A673 (cell line): ENCODE data around the gene PKD2. TPM values are rescaled to one million over a fixed set of nuclear protein-coding genes. Genes with fewer than 3 reads are reported as not detected.

Source experiments
- BruUV-seq: library from RNA; stranded (reverse); fragments of 400-500 nt; replicated peaks from 2 replicates; lab custom pipeline; 2021; lab: Mats Ljungman, UMichigan
- CTCF ChIA-PET: fragments of 300-600 bp; sonication (Branson Sonifier 250); formaldehyde crosslinking; loops from one replicate; lab custom pipeline; 2022; ENCODE audit warnings: antibody characterized with exemption; lab: Charles Lee
- POLR2A ChIA-PET: fragments of 300-600 bp; sonication (Branson Sonifier 250); formaldehyde crosslinking; loops from one replicate; lab custom pipeline; 2022; ENCODE audit warnings: antibody characterized with exemption; ENCODE audit not compliant: low non-redundant PET; lab: Charles Lee
- DNase-seq: peaks from one replicate; pipeline ENCODE4 v3.0.0-alpha.2; 2015; ENCODE audit warnings: low spot score
- H3K27ac ChIP-seq: fragments of 200-600 bp; sonication (generic); 2 replicates; pipeline ENCODE4 v1.5.1; 2016; ENCODE audit warnings: mixed run types, low read depth, mild to moderate bottlenecking, mixed read lengths, antibody characterized with exemption, low read length; ENCODE audit not compliant: poor library complexity, severe bottlenecking
- H3K27me3 ChIP-seq: fragments of 200-600 bp; sonication (generic); replicated peaks from 2 replicates; pipeline ENCODE4 v1.6.1; 2017; ENCODE audit warnings: mixed run types, low read depth, mild to moderate bottlenecking, mixed read lengths, antibody characterized with exemption, low read length; ENCODE audit not compliant: insufficient read depth, poor library complexity
- H3K36me3 ChIP-seq: fragments of 200-600 bp; sonication (generic); 2 replicates; pipeline ENCODE4 v1.6.1; 2016; ENCODE audit warnings: mixed run types, mild to moderate bottlenecking, mixed read lengths, antibody characterized with exemption, low read length; ENCODE audit not compliant: insufficient read depth, poor library complexity, severe bottlenecking
- H3K4me1 ChIP-seq: fragments of 200-600 bp; sonication (generic); 2 replicates; pipeline ENCODE4 v1.6.1; 2017; ENCODE audit warnings: mixed run types, mild to moderate bottlenecking, mixed read lengths, antibody characterized with exemption, low read length; ENCODE audit not compliant: insufficient read depth, poor library complexity, severe bottlenecking
- H3K4me3 ChIP-seq: fragments of 200-600 bp; sonication (generic); 2 replicates; pipeline ENCODE4 v1.5.1; 2016; ENCODE audit warnings: low read depth, mixed run types, mild to moderate bottlenecking, mixed read lengths, low read length; ENCODE audit not compliant: poor library complexity, severe bottlenecking
- H3K9me3 ChIP-seq: fragments of 200-600 bp; sonication (generic); 2 replicates; pipeline ENCODE4 v1.6.1; 2016; ENCODE audit warnings: mixed run types, low read depth, mild to moderate bottlenecking, mixed read lengths, antibody characterized with exemption, low read length; ENCODE audit not compliant: poor library complexity, severe bottlenecking
- EZH2 ChIP-seq: fragments of 200-600 bp; sonication (generic); IDR thresholded peaks from 2 replicates; pipeline ENCODE4 v1.6.1; 2017; ENCODE audit warnings: borderline replicate concordance, low read depth, mild to moderate bottlenecking, mixed read lengths, antibody characterized with exemption, low read length; ENCODE audit not compliant: poor library complexity, severe bottlenecking
- intact Hi-C: fragments of 100-400 bp; cut with micrococcal nuclease; formaldehyde crosslinking; loops from one replicate; pipeline ENCODE4 v1.10.0; 2022; ENCODE audit not compliant: unreplicated experiment
- total RNA-seq: library from RNA; stranded (reverse); gene quantifications from 2 replicates; pipeline ENCODE4 v1.2.3, GENCODE V29; 2021
- TF ChIP-seq, protein P1 (sequence below): fragments of 300-800, 200-600 bp; sonication (generic); conservative IDR thresholded peaks from 2 replicates; pipeline ENCODE4 v1.5.1; 2017; ENCODE audit warnings: low read depth, mild to moderate bottlenecking, antibody characterized with exemption, low read length, moderate library complexity, mixed read lengths

Gene PKD2
- total RNA-seq, 1 experiment from 2014 or later, result 10.0 TPM

DNA sequence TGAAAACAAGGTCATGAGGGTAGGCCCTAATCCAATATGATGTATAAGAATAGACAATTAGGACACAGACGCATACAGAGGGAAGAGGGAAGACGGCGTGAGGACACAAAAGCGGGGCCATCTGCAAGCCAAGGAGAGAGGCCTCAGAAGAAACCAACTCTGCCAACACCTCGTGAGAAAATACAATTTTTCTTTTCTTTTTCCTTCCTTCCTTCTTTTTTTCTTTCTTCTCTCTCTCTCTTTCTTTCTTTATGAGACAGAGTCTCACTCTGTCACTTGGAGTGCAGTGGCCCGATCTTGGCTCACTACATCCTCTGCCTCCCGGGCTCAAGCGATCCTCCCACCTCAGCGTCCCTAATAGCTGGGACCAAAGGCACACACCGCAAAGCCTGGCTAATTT, 1.5 kb upstream of the PKD2 start:
- H3K27ac ChIP-seq, result no peak overlapping the region
- BruUV-seq, result no TSS peak
- no peaks in the 10 kb centered on the region for H3K27me3 ChIP-seq
- ChIA-PET POLR2A (no interaction called here), CTCF (no interaction called here)
- peaks cover 14% of the 10 kb centered on the region for H3K4me1 ChIP-seq
- no peaks in the 10 kb centered on the region for H3K9me3 ChIP-seq
- H3K36me3 ChIP-seq, result no peaks in the 10 kb centered on the region
- TF ChIP-seq EZH2, result no peak
- TF ChIP-seq, protein P1, sequence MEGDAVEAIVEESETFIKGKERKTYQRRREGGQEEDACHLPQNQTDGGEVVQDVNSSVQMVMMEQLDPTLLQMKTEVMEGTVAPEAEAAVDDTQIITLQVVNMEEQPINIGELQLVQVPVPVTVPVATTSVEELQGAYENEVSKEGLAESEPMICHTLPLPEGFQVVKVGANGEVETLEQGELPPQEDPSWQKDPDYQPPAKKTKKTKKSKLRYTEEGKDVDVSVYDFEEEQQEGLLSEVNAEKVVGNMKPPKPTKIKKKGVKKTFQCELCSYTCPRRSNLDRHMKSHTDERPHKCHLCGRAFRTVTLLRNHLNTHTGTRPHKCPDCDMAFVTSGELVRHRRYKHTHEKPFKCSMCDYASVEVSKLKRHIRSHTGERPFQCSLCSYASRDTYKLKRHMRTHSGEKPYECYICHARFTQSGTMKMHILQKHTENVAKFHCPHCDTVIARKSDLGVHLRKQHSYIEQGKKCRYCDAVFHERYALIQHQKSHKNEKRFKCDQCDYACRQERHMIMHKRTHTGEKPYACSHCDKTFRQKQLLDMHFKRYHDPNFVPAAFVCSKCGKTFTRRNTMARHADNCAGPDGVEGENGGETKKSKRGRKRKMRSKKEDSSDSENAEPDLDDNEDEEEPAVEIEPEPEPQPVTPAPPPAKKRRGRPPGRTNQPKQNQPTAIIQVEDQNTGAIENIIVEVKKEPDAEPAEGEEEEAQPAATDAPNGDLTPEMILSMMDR, result no peak
- no peak for DNase-seq
- intact Hi-C loops, result no loop called here
- H3K4me3 ChIP-seq, result no peak overlapping the region

DNA sequence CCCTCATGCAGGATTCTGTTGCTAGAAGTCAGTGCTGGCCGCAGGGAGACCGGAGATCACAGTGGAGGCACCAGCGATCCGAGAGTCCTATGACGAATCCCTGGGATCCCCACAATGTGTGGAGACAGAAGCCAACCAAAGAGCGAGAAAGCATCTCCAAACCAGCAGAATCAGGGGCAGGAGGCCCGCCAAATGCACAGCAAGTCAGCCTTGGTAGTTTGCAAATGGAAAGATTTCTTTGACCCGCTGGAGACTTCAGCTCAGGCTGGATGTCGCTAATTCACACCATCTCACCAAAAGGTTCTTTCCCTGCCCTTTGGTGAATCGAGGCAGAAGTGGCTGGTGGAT, 505 bp upstream of the PKD2 start:
- intact Hi-C loops, result no loop called here
- H3K27ac ChIP-seq, result no peak overlapping the region
- H3K4me1 ChIP-seq, result peaks cover 14% of the 10 kb centered on the region
- peak; percentile 1 for DNase-seq
- ChIA-PET POLR2A (no interaction called here), CTCF (no interaction called here)
- H3K36me3 ChIP-seq, result no peaks in the 10 kb centered on the region
- H3K27me3 ChIP-seq, result no peaks in the 10 kb centered on the region
- peak overlapping the region; percentile 64 for H3K4me3 ChIP-seq
- TF ChIP-seq EZH2, result no peak
- TF ChIP-seq, protein P1, result no peak
- H3K9me3 ChIP-seq, result no peaks in the 10 kb centered on the region
- BruUV-seq, result no TSS peak

DNA sequence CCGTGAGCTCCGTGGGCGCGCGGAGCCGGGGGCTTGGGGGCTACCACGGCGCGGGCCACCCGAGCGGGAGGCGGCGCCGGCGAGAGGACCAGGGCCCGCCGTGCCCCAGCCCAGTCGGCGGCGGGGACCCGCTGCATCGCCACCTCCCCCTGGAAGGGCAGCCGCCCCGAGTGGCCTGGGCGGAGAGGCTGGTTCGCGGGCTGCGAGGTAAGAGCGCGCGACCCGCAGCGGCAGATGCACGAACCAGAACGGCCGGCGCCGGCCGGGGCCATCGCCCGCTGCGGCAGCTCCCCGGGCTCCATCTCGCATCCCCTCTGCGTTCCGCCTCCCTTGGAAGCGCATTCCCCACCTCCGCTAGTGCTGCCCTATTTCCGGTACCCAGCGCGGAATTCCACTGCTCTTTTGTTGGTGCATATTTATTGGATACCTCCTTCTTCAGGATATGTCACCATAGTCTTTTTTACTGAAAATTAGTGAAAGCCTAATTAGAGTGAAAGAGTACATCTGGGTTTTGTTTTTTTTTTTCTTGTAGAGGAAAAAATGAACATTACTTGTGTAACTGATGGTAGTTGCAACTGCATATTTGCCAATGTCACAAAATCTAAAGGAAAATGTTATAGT, 797 bp downstream of the PKD2 start:
- Histone ChIP-seq H3K27me3 (no peaks in the 10 kb centered on the region), H3K36me3 (no peaks in the 10 kb centered on the region), H3K4me1 (peaks cover 14% of the 10 kb centered on the region), H3K27ac (no peak overlapping the region), H3K4me3 (peak overlapping the region; percentile 64), H3K9me3 (no peaks in the 10 kb centered on the region)
- ChIA-PET CTCF (no interaction called here), POLR2A (no interaction called here)
- peak; percentile 70 for DNase-seq
- BruUV-seq, result no TSS peak
- TF ChIP-seq, protein P1, result no peak
- TF ChIP-seq EZH2, result no peak
- intact Hi-C loops, result no loop called here
